ENCODE results near the gene VPS41. TPM values are rescaled to one million over a fixed set of nuclear protein-coding genes. Genes with fewer than 3 reads are reported as not detected.

VPS41 gene
- total and polyA plus RNA-seq, 5 donors from 2014 or later: 45.9 to 60.2 (median 53.3) TPM

DNA sequence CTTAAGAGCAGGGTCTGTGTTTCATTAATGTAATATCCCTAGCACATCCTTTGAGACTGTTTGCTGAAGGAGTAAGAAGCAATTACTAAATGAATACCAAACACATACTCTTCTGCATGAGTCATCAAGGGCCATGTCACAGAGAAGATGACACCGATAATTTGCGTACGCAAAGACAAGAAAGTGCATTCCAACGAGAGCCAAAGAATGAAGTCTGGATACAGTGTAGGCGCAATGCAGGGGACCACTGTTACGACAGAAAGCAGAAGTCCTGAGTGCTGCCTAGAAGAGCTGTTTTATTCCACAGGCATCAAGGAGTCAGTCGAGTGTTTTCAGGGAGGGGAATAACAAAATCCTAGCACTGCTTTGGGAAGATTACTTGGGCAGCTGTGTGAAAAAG is 62.7 kb downstream of the VPS41 start:
- no peaks in the 10 kb centered on the region for H3K27me3 ChIP-seq (ENCODE audit: control insufficient read depth, insufficient read depth, low read length)
- H3K27ac Mint-ChIP-seq: peak overlapping the region in 2 of 3 donors; percentile 22 to 84
- no peak for ATAC-seq (ENCODE audit: low read depth in 2 of 2)
- H3K4me3 Mint-ChIP-seq: no peak overlapping the region
- no peak overlapping the region for H3K4me3 ChIP-seq (ENCODE audit: low read depth, low read length)
- H3K27ac ChIP-seq (ENCODE audit: insufficient read depth, low read length, poor library complexity, severe bottlenecking): no peak overlapping the region
- no peaks in the 10 kb centered on the region for H3K27me3 Mint-ChIP-seq
- H3K4me1 ChIP-seq (ENCODE audit: control insufficient read depth, insufficient read depth, low read length, poor library complexity, severe bottlenecking): no peaks in the 10 kb centered on the region
- DNase-seq: no peak
- no peaks in the 10 kb centered on the region for H3K9me3 Mint-ChIP-seq
- peaks cover 3% of the 10 kb centered on the region for H3K36me3 ChIP-seq (ENCODE audit: control insufficient read depth, insufficient read depth, low read length)
- peaks cover 4 to 25% (median 20%) of the 10 kb centered on the region in 4 donors for H3K4me1 Mint-ChIP-seq
- no peaks in the 10 kb centered on the region for H3K9me3 ChIP-seq (ENCODE audit: control insufficient read depth in 2 of 2, low read length in 2 of 2)
- peaks cover 31% of the 10 kb centered on the region for H3K36me3 Mint-ChIP-seq

DNA sequence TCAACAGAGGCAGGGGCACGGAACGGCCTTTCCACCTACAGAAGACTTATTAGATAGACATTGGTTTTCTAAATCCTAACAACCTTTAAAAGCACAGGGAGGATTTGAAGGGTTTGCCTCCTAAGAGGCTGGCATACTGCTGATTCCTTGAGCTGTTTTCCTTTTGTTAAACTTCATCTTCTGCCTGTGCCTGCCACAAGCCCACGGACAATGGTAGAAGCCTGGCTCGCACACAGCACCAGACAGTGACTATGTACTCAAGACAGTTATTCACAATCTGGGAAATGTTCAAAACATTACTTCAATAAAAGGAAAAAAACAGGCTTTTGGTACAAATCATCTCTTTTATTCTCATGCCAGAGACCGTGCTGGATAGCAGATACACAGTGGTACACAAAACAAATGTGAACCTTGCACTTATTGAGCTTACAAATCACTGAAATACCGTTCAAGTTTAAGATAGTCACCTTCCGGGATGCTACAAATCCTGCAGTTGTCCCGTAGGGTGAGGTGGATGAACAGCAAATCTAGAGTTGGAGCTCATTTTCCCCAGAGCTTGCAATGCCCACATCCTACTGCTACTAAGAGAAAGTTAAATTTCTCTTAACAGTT is 63.9 kb downstream of the VPS41 start:
- Mint-ChIP-seq H3K4me1 (peaks cover 4 to 25% (median 22%) of the 10 kb centered on the region in 4 donors), H3K27me3 (no peaks in the 10 kb centered on the region), H3K36me3 (peaks cover 34% of the 10 kb centered on the region), H3K4me3 (no peak overlapping the region), H3K9me3 (no peaks in the 10 kb centered on the region), H3K27ac (no peak overlapping the region)
- no peak for DNase-seq
- Histone ChIP-seq H3K27ac (ENCODE audit: insufficient read depth, low read length, poor library complexity, severe bottlenecking) (no peak overlapping the region), H3K4me3 (ENCODE audit: low read depth, low read length) (no peak overlapping the region), H3K36me3 (ENCODE audit: control insufficient read depth, insufficient read depth, low read length) (peaks cover 3% of the 10 kb centered on the region), H3K4me1 (ENCODE audit: control insufficient read depth, insufficient read depth, low read length, poor library complexity, severe bottlenecking) (no peaks in the 10 kb centered on the region), H3K9me3 (ENCODE audit: control insufficient read depth in 2 of 2, low read length in 2 of 2) (no peaks in the 10 kb centered on the region), H3K27me3 (ENCODE audit: control insufficient read depth, insufficient read depth, low read length) (no peaks in the 10 kb centered on the region)
- no peak for ATAC-seq (ENCODE audit: low read depth in 2 of 2)

DNA sequence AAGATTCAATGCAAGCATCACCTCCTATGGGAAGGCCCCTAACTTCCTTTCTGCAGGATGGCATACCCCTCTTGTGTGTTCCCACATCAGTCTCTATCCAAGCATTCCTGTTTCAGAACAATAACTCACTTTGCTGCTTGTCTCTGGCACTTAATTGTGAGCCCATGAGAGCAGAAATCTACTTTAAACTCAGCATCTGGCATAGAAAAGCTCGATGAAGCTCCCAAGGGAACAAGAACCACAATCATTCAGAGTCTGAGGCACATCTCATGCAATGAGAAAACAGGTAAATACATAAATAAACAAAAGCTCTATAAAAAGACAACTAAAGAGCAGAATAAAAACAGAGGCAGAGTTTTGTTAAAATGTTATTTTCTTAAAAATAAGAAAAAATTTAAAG is 66.2 kb downstream of the VPS41 start:
- no peak for ATAC-seq (ENCODE audit: low read depth in 2 of 2)
- peaks cover 4 to 31% (median 18%) of the 10 kb centered on the region in 4 donors for H3K4me1 Mint-ChIP-seq
- no peaks in the 10 kb centered on the region for H3K9me3 ChIP-seq (ENCODE audit: control insufficient read depth in 2 of 2, low read length in 2 of 2)
- peaks cover 0 to 2% (median 0%) of the 10 kb centered on the region in 7 donors for H3K9me3 Mint-ChIP-seq
- H3K36me3 Mint-ChIP-seq: peaks cover 34% of the 10 kb centered on the region
- no peak overlapping the region for H3K27ac ChIP-seq (ENCODE audit: insufficient read depth, low read length, poor library complexity, severe bottlenecking)
- no peaks in the 10 kb centered on the region for H3K36me3 ChIP-seq (ENCODE audit: control insufficient read depth, insufficient read depth, low read length)
- no peaks in the 10 kb centered on the region for H3K4me1 ChIP-seq (ENCODE audit: control insufficient read depth, insufficient read depth, low read length, poor library complexity, severe bottlenecking)
- no peaks in the 10 kb centered on the region for H3K27me3 ChIP-seq (ENCODE audit: control insufficient read depth, insufficient read depth, low read length)
- no peaks in the 10 kb centered on the region for H3K27me3 Mint-ChIP-seq
- no peak overlapping the region for H3K4me3 ChIP-seq (ENCODE audit: low read depth, low read length)
- no peak overlapping the region for H3K27ac Mint-ChIP-seq
- H3K4me3 Mint-ChIP-seq: no peak overlapping the region
- no peak for DNase-seq

DNA sequence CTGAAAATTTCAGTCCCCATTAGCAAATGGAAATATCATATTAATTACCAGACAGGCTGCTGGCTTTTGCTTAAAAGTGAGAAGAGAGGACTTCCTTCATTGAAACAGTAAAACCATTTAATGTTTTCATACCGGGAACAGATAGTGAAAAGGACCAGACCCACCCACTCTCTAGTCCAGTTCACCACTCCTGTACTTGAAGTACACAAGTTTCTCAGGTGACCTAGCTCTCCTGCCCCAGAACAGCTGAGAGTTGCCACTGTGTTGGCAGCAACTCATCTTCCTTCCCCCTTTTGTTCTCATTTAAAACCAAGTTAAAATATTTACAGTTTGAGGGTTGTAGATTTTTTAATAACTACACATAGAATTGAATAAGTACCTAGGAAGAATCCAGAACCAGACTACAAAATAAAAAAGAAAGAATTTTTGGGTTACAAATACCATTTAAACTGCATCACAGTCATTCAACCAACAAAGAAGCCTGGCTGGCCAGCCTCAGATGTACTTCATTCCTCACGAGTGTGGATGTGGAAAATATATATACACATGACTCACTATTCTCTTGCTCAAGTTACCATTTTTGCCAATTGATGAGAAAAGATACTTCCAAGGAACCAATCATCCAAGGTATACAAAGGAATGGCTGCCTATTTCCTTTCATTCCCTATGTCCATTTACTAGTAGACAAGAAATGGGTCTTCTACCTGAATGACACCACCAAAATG is 68.1 kb downstream of the VPS41 start:
- H3K27me3 ChIP-seq (ENCODE audit: control insufficient read depth, insufficient read depth, low read length): no peaks in the 10 kb centered on the region
- H3K9me3 ChIP-seq (ENCODE audit: control insufficient read depth in 2 of 2, low read length in 2 of 2): no peaks in the 10 kb centered on the region
- H3K27me3 Mint-ChIP-seq: no peaks in the 10 kb centered on the region
- no peak overlapping the region for H3K4me3 Mint-ChIP-seq
- H3K27ac ChIP-seq (ENCODE audit: insufficient read depth, low read length, poor library complexity, severe bottlenecking): no peak overlapping the region
- no peaks in the 10 kb centered on the region for H3K4me1 ChIP-seq (ENCODE audit: control insufficient read depth, insufficient read depth, low read length, poor library complexity, severe bottlenecking)
- no peak overlapping the region for H3K27ac Mint-ChIP-seq
- no peak for DNase-seq
- H3K4me1 Mint-ChIP-seq: peaks cover 3 to 23% (median 9%) of the 10 kb centered on the region in 4 donors
- H3K4me3 ChIP-seq (ENCODE audit: low read depth, low read length): no peak overlapping the region
- H3K9me3 Mint-ChIP-seq: peaks cover 0 to 2% (median 0%) of the 10 kb centered on the region in 7 donors
- peaks cover 26% of the 10 kb centered on the region for H3K36me3 Mint-ChIP-seq
- no peak for ATAC-seq (ENCODE audit: low read depth in 2 of 2)
- H3K36me3 ChIP-seq (ENCODE audit: control insufficient read depth, insufficient read depth, low read length): no peaks in the 10 kb centered on the region

DNA sequence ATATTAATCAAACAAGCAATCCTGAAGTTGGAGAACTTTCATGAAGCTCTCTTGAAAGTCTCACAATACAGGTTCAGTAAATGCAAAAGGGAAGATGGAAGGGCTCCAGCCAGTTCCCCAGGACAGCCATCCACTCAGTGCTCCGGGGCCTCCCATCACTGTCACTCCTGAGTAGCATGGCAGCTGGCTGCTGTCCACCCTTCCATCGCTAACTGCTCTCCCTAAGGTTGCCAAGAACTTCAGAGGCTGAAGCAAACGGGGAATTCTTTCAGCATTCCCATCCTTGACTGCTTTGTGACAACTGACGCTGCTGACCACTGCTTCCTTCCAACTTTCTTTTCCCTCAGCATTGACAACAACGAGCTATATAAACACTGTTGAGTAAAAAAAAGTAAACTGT is 69.1 kb downstream of the VPS41 start:
- peaks cover 0 to 2% (median 0%) of the 10 kb centered on the region in 7 donors for H3K9me3 Mint-ChIP-seq
- H3K27me3 ChIP-seq (ENCODE audit: control insufficient read depth, insufficient read depth, low read length): no peaks in the 10 kb centered on the region
- H3K4me3 Mint-ChIP-seq: no peak overlapping the region
- DNase-seq (no peak), ATAC-seq (ENCODE audit: low read depth in 2 of 2) (no peak)
- no peaks in the 10 kb centered on the region for H3K9me3 ChIP-seq (ENCODE audit: control insufficient read depth in 2 of 2, low read length in 2 of 2)
- no peak overlapping the region for H3K27ac Mint-ChIP-seq
- H3K36me3 ChIP-seq (ENCODE audit: control insufficient read depth, insufficient read depth, low read length): no peaks in the 10 kb centered on the region
- peaks cover 26% of the 10 kb centered on the region for H3K36me3 Mint-ChIP-seq
- no peak overlapping the region for H3K27ac ChIP-seq (ENCODE audit: insufficient read depth, low read length, poor library complexity, severe bottlenecking)
- no peak overlapping the region for H3K4me3 ChIP-seq (ENCODE audit: low read depth, low read length)
- H3K27me3 Mint-ChIP-seq: no peaks in the 10 kb centered on the region
- H3K4me1 ChIP-seq (ENCODE audit: control insufficient read depth, insufficient read depth, low read length, poor library complexity, severe bottlenecking): no peaks in the 10 kb centered on the region
- peaks cover 0 to 22% (median 10%) of the 10 kb centered on the region in 4 donors for H3K4me1 Mint-ChIP-seq

DNA sequence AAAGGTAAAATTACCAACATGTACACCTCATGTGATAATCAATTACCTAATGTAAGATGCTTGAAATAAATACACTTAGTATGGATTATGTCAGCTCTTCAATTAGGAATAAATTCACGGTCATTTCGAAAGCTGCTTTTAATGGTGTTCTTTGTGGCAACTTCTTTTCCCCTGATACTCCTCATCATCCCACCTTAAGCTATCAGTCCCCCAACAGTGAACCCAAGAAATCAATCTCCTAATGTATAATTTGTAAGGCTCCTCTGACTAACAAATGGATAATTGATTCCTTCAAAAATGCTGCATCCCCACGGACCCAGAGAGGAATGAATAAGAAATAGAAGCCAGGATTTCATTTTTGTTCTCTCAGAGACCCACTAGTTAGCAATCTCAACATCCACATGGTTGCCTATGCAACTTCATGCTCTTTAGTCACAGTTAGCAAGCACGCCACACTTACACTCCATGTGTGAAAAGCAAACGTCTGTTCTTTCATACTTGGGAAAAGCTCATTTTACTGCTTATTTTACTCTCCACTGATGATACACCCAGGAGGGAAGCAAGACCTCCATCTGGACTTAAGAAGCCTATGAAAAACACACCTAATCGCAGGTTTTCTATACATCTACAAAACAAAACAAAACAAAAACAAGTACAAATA is 70.1 kb downstream of the VPS41 start:
- H3K4me3 Mint-ChIP-seq: no peak overlapping the region
- H3K9me3 ChIP-seq (ENCODE audit: control insufficient read depth in 2 of 2, low read length in 2 of 2): no peaks in the 10 kb centered on the region
- H3K36me3 Mint-ChIP-seq: peaks cover 26% of the 10 kb centered on the region
- H3K27ac Mint-ChIP-seq: no peak overlapping the region
- no peak for ATAC-seq (ENCODE audit: low read depth in 2 of 2)
- H3K4me1 Mint-ChIP-seq: peaks cover 0 to 18% (median 10%) of the 10 kb centered on the region in 4 donors
- peaks cover 0 to 2% (median 0%) of the 10 kb centered on the region in 7 donors for H3K9me3 Mint-ChIP-seq
- H3K27me3 Mint-ChIP-seq: no peaks in the 10 kb centered on the region
- no peaks in the 10 kb centered on the region for H3K36me3 ChIP-seq (ENCODE audit: control insufficient read depth, insufficient read depth, low read length)
- H3K27me3 ChIP-seq (ENCODE audit: control insufficient read depth, insufficient read depth, low read length): no peaks in the 10 kb centered on the region
- no peak for DNase-seq
- no peaks in the 10 kb centered on the region for H3K4me1 ChIP-seq (ENCODE audit: control insufficient read depth, insufficient read depth, low read length, poor library complexity, severe bottlenecking)
- no peak overlapping the region for H3K4me3 ChIP-seq (ENCODE audit: low read depth, low read length)
- no peak overlapping the region for H3K27ac ChIP-seq (ENCODE audit: insufficient read depth, low read length, poor library complexity, severe bottlenecking)

DNA sequence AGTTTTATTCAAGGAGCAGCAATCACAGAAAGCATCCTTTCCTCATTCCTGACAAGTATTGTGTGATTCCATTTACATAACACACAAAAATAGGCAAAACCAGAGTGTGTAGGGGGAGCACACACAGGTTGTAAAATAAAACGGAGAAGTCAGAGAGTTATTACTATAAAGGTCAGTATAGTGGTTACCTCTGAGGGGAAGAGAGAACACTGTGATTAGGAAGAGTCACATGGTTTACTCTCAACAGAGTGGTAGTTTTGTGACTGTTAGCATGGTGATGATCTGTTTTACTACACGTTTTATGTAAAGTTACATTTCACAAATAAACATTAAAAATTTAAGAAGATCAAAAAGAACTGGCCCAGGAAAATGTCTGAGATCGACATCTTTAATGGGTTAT is 74.6 kb downstream of the VPS41 start:
- peaks cover 0 to 2% (median 0%) of the 10 kb centered on the region in 7 donors for H3K9me3 Mint-ChIP-seq
- DNase-seq (no peak), ATAC-seq (ENCODE audit: low read depth in 2 of 2) (no peak)
- H3K4me3 Mint-ChIP-seq: no peak overlapping the region
- H3K27ac ChIP-seq (ENCODE audit: insufficient read depth, low read length, poor library complexity, severe bottlenecking): no peak overlapping the region
- no peaks in the 10 kb centered on the region for H3K27me3 Mint-ChIP-seq
- no peaks in the 10 kb centered on the region for H3K4me1 ChIP-seq (ENCODE audit: control insufficient read depth, insufficient read depth, low read length, poor library complexity, severe bottlenecking)
- peaks cover 19% of the 10 kb centered on the region for H3K36me3 Mint-ChIP-seq
- H3K27me3 ChIP-seq (ENCODE audit: control insufficient read depth, insufficient read depth, low read length): no peaks in the 10 kb centered on the region
- peaks cover 3% of the 10 kb centered on the region for H3K36me3 ChIP-seq (ENCODE audit: control insufficient read depth, insufficient read depth, low read length)
- H3K4me1 Mint-ChIP-seq: peaks cover 10 to 20% (median 15%) of the 10 kb centered on the region in 4 donors
- H3K27ac Mint-ChIP-seq: peak overlapping the region in 1 of 3 donors; percentile 11
- no peak overlapping the region for H3K4me3 ChIP-seq (ENCODE audit: low read depth, low read length)
- H3K9me3 ChIP-seq (ENCODE audit: control insufficient read depth in 2 of 2, low read length in 2 of 2): no peaks in the 10 kb centered on the region

All from CD4-positive, CD25-positive, alpha-beta regulatory T cell (primary cell).